GM21390 (cell line): Measurements from ENCODE around the gene KLHL30.

Experiments used
- ATAC-seq: cut with Tn5 transposase; IDR thresholded peaks from one replicate; pipeline ENCODE4 v1.9.1; 2021; ENCODE audit not compliant: unreplicated experiment

The KLHL30 gene

GRCh38 chr2:238144262-238144661 is 5.8 kb downstream of the KLHL30 start:
- no peak for ATAC-seq

DNA sequence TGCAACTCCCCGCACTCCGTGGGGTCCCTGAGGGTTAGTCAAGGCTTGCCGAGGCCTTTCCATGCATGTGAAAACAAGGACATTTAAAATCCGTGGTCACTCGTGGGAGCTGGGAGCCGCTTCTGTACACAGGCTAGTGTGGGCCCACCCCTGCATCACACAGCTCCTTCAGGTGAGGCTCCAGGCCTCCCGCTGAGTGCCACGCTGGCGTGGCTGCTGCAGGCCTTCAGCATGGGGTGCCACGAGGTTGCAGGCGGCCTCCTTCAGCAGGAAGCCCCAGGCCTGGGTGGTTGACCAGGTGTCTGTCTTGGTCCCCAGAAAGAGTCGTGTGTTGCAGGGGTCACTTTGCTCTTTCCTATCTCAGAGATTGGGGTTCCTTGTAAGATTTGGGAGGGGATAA is 6.6 kb downstream of the KLHL30 start:
- ATAC-seq: no peak

DNA sequence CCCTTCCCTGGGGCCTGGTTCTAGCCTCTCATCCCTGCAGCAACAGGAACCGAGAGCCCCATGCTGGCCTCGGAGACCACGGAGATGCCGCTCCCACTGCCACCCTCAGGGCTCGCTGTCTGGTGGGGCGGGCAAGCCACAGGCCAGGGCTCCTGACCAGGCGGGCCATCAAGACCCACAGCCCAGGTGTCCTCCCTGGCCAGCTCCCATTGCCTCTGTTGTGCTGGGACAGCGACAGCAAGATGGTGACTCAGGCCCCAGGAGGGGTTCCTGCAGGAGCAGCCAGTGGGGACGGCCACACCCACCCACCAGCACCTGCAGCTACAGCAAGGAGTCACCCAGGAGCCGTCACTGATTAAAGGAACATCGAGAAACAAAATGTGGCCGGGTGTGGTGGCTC is 7.4 kb downstream of the KLHL30 start:
- no peak for ATAC-seq

- no peak for ATAC-seq
Observed at GRCh38 chr2:238146884-238147544, 8.5 kb downstream of the KLHL30 start.

DNA sequence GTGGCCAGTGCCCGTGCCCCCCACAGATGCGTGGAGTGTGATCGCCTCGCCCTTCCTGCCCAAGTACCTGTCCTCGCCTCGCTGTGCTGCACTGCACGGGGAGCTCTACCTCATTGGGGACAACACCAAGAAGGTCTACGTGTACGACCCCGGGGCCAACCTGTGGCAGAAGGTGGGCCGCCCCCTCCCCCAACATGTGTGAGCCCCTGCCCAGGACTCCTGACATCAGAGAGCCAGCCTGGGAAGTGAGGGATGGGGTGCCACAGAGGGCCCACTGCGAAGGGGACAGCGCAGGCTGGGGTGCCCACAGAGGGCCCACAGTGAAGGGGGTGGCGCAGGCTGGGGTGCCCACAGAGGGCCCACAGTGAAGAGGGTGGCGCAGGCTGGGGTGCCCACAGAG is 10.5 kb downstream of the KLHL30 start:
- no peak for ATAC-seq

DNA sequence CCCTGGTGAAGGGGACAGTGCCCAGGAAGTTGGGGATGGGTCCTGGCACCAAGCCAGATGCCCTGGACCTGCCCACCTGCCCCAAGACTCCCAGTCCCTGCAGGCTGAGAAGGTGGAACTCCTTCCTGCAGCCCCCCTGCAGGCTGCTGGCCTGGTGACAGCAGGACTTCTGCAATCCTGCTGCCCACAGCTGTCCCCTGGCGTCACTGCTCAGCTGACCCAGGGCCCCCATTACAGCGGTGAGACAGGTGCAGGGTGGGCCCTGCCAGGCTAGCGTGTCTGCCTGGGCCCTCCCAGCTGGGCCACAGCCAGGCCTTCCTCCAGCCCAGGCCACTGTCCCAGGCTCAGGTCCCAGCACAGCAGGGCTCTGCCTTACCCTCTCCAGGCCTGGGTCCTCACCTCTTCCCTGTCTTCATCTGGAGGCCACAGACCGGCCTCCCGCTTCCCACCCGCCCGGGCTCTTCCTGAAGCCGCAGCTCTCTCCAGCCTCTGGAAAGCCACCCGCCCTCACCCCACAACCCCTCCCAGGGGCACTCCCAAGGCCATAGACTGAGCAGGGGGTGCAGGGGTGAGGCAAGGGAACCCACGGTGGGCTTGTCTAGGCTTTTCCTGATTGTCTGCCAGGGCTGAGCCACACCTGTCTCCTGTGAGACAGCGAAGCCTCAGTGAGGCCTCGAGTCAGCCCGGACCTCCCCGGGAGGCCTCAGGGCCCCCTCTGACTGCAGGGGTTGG is 11.5 kb downstream of the KLHL30 start:
- ATAC-seq: no peak

DNA sequence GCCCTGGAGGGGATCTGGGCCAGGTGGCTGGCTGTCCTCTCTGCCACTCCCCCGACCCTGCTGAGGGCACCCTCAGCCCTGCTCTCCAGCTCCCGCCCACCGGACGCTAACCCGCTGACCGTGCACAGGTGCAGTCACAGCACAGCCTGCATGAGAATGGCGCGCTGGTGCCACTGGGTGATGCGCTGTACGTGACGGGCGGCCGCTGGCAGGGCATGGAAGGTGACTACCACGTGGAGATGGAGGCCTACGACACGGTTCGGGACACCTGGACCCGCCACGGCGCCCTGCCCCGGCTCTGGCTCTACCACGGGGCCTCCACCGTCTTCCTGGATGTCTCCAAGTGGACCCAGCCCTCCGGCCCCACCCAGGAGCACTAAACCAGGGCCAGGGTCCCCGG is 12.2 kb downstream of the KLHL30 start:
- ATAC-seq: no peak

GRCh38 chr2:238151205-238151604 is 12.7 kb downstream of the KLHL30 start:
- no peak for ATAC-seq

GRCh38 chr2:238151628-238152235 is 13.3 kb downstream of the KLHL30 start:
- no peak for ATAC-seq

GRCh38 chr2:238152771-238153688 is 14.6 kb downstream of the KLHL30 start:
- no peak for ATAC-seq

DNA sequence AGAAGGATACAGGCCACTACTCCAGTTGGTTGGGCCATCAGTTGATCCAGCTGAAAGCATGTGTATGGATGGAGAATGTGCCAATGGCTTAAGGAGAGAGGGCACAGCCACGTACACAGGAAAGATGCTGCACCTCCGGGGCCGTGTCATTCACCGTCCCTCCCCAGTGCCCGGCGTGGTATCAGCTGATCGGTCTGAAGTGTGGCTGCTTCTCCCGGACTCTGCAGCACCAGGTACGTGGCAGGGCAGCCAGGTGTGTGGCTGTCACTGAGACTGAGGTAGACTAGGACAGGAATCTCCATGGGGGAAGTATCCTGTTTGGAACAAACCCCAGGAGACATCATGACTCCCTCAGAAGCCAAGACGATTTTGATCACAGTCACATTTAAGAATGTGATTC is 16.1 kb downstream of the KLHL30 start:
- no peak for ATAC-seq

DNA sequence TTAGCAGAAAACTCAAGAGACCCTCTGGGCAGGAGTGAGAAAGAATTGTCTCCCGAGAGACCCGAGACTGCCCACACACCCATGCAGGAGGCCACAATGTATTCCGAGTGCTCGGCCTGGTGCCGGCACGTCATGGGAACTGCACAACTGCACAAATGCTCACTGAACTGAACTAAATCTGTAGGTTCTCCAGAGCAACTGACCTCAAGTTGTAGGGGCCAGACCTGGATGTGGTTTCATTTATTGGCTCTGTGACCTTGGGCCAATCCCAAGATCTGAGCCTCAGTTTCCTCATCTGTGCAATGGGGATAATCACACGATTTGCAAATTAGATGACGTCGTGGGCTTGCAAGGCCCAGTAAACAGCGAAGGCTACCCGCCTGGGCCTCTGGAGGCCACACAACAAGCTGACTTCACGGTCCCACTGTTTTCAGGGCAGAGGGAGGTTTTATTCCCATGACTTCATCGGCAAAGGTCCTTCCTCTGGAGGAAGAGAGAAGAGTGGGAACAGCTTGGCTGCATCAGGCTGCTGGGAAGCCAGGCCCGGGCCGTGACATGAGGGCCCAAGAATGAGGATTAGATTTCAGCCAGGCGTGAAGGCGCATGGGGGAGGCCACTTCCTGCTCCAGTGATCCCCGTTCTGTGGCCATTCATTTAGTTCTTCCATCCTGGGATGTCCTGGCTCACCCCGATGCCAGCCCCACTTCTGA is 16.7 kb downstream of the KLHL30 start:
- no peak for ATAC-seq

- no peak for ATAC-seq
Observed at GRCh38 chr2:238155761-238156694, 17.6 kb downstream of the KLHL30 start.

- ATAC-seq: no peak
Observed at GRCh38 chr2:238157506-238158017, 19.1 kb downstream of the KLHL30 start.

DNA sequence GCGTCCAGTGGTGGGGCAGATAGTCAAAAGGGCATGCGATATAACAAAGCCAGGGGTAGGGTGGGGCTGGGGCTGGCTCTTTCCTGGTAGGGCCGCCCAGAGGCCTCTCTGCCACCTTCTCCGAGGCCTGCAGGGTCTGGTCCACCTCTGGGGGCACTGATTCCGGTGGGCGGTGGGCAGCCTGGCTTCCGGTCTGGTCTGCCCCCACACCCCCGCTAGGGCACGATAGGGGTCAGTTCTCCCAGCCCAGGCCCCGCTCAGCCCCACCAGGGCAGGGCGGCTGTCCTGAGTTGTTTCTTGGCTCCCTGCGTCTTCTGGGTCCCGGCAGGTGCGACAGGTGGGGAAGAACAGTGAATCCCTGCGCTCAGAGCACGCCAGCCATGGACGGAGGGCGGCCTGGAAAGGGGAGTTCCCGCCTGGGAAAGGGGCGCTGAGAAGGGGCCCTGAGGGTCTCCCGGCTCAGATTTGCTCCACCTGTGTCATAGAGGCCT is 19.6 kb downstream of the KLHL30 start:
- ATAC-seq: no peak

DNA sequence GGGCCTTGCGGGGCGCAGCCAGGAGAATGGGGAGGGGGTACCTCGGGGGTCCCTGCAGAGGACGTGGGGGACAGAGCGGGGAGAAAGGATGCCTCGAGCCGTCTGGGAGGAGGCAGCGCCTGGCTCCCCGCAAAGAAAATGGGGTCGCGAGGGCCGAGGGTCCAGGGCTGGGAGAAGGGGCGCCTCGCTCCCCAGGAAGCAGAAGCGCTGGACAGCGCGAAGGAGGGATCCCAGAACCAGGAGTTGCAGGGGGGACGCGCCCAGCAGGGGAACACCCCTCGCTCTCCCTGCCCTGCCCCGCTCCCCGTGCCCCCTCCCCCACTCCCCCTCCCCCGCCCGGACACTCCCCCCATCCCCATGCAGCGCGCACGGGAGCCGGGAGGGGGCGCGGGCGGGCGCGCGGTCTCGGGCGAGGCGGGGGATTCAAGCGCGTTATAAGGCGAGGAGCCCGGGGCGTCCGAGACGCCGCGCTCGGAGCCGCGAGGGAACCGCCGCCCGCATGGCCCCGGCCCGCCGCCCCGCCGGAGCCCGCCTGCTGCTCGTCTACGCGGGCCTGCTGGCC is 20.1 kb downstream of the KLHL30 start, which contains the start of gene ERFE:
Gene ERFE (plus strand): TSS at position 462 of the 562 bp plus-strand sequence. CDS start 38 bp downstream, at position 500.
- no peak for ATAC-seq

- no peak for ATAC-seq
Observed at GRCh38 chr2:238159071-238159539, 20.6 kb downstream of the KLHL30 start.

GRCh38 chr2:238159661-238160205 is 21.3 kb downstream of the KLHL30 start:
- no peak for ATAC-seq
